ENCODE data around the gene NAALADL2.

GRCh38 chr3:175073219-175073905 is 214.2 kb downstream of the NAALADL2 start:
- no peak for TF ChIP-seq CTCF (conservative IDR thresholded peaks at IDR 0.05; ENCODE audit: low read depth, low read length)
- no peak for TF ChIP-seq RAD21 (IDR thresholded peaks at IDR 0.05; ENCODE audit: low read length)
- TF ChIP-seq USF2 (IDR thresholded peaks at IDR 0.05; ENCODE audit: low read depth, low read length): no peak
- TF ChIP-seq ELK1 (IDR thresholded peaks at IDR 0.05; ENCODE audit: borderline replicate concordance, low read depth, low read length): no peak
- TF ChIP-seq POLR2A (IDR thresholded peaks at IDR 0.05; ENCODE audit: low read depth, low read length): no peak
- no peak for TF ChIP-seq FOS (IDR thresholded peaks at IDR 0.05; ENCODE audit: low read depth, low read length)
- no peak for TF ChIP-seq BHLHE40 (IDR thresholded peaks at IDR 0.05; ENCODE audit: low read depth, low read length)
- no peak for TF ChIP-seq RFX5 (IDR thresholded peaks at IDR 0.05; ENCODE audit: low read depth, low read length)
- no peak for TF ChIP-seq RCOR1 (IDR thresholded peaks at IDR 0.05; ENCODE audit: insufficient replicate concordance, low read length)
- TF ChIP-seq MXI1 (IDR thresholded peaks at IDR 0.05; ENCODE audit: borderline replicate concordance, low read depth, low read length): no peak
- TF ChIP-seq MAFK (IDR thresholded peaks at IDR 0.05; ENCODE audit: low read depth, low read length): no peak
- TF ChIP-seq MAZ (IDR thresholded peaks at IDR 0.05; ENCODE audit: borderline replicate concordance, low read depth, low read length): no peak
- TF ChIP-seq CEBPB (IDR thresholded peaks at IDR 0.05; ENCODE audit: low read depth, low read length): no peak

Measured in IMR-90 (cell line).